Endothelial cell of umbilical vein (primary cell): ENCODE results near the gene WAC.

Source experiments
- EZH2 ChIP-seq: IDR thresholded peaks from 2 replicates; pipeline ENCODE4 v1.6.1; 2012; ENCODE audit warnings: borderline replicate concordance, low read depth, mild to moderate bottlenecking, moderate library complexity, low read length, inconsistent platforms; ENCODE audit not compliant: severe bottlenecking
- FOS ChIP-seq: IDR thresholded peaks from 2 replicates; pipeline ENCODE4 v1.6.1; 2011; ENCODE audit warnings: mild to moderate bottlenecking, low read length, moderate library complexity, borderline replicate concordance; ENCODE audit not compliant: insufficient read depth
- GATA2 ChIP-seq: IDR thresholded peaks from 2 replicates; pipeline ENCODE4 v1.7.0; 2011; ENCODE audit warnings: low read depth, mild to moderate bottlenecking, moderate library complexity, mixed read lengths, low read length; ENCODE audit not compliant: insufficient read length, insufficient read depth
- JUN ChIP-seq: IDR thresholded peaks from 2 replicates; pipeline ENCODE4 v1.6.1; 2011; ENCODE audit warnings: borderline replicate concordance, low read depth; ENCODE audit not compliant: insufficient read length, insufficient read depth
- MYC ChIP-seq: IDR thresholded peaks from one replicate; pipeline ENCODE4 v1.6.1; 2011; ENCODE audit warnings: mild to moderate bottlenecking, low read depth, low read length
- POLR2A ChIP-seq: IDR thresholded peaks from 2 replicates; pipeline ENCODE4 v1.6.1; 2012; ENCODE audit warnings: low read depth, mild to moderate bottlenecking, control low read depth, low read length
- POLR2AphosphoS5 ChIP-seq: IDR thresholded peaks from 2 replicates; pipeline ENCODE4 v1.6.1; 2012; ENCODE audit warnings: low read depth, mild to moderate bottlenecking, control low read depth, low read length, moderate library complexity; ENCODE audit not compliant: insufficient read depth
- TF ChIP-seq, protein P1 (sequence below), 2 donors: IDR thresholded peaks; 1 replicate in 1 of 2; 2 replicates in 1 of 2; pipeline ENCODE4 v1.5.1; 2011; ENCODE audit warnings: low read length in 2 of 2, mild to moderate bottlenecking in 2 of 2, moderate library complexity in 2 of 2, control low read depth in 1 of 2, inconsistent platforms in 1 of 2, low read depth in 1 of 2; ENCODE audit not compliant: insufficient read depth in 1 of 2; ENCODE audit errors: extremely low read depth in 1 of 2
- TF ChIP-seq, protein P2 (sequence below): IDR thresholded peaks from 2 replicates; pipeline ENCODE4 v1.6.1; 2011; ENCODE audit not compliant: insufficient read depth, insufficient read length

DNA sequence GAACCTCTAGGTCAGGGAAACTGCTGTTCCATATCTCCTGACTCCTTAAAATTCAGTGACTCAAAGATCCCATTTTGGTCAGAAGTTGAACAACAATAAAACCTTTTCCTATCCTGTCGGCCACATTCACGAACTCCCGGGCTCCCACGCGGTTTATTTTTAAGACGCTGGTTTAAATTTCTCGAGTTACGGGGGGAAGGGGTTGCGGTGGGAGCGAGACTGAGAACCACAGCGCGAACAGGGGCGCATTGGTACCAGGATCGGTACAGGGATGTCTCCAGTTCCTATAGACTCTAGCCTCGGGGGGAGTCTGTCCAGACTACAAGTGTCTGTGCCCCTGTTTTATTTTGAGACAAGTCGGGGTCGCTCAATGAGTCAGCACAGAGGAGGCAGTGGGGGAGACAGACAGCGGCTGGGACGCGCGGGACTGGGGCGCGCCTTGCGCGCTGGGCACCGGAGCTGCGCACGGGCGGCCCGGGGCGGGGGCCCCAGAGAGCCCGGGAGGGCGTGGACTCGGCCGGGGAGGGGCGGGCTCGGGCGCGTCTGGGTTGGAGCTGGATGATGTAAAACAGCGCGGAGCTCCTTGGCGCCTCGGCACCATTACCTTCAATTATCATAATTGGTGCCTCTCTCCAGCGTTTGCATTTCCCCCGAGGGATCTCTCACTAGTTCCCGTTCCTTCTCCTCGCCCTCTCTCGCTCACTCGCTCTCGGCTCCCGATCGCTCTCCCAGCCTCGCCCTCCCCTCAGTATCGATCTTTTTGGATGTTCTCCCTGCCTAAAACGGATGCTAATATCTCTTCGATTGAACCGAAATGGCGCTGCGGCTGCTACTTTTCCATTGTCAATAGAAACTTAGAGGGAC is 135.7 kb downstream of the WAC start:
- TF ChIP-seq, protein P1, sequence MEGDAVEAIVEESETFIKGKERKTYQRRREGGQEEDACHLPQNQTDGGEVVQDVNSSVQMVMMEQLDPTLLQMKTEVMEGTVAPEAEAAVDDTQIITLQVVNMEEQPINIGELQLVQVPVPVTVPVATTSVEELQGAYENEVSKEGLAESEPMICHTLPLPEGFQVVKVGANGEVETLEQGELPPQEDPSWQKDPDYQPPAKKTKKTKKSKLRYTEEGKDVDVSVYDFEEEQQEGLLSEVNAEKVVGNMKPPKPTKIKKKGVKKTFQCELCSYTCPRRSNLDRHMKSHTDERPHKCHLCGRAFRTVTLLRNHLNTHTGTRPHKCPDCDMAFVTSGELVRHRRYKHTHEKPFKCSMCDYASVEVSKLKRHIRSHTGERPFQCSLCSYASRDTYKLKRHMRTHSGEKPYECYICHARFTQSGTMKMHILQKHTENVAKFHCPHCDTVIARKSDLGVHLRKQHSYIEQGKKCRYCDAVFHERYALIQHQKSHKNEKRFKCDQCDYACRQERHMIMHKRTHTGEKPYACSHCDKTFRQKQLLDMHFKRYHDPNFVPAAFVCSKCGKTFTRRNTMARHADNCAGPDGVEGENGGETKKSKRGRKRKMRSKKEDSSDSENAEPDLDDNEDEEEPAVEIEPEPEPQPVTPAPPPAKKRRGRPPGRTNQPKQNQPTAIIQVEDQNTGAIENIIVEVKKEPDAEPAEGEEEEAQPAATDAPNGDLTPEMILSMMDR (IDR thresholded peaks at IDR 0.05; ENCODE audit: extremely low read depth in 1 of 2, insufficient read depth in 1 of 2, low read depth in 1 of 2, low read length in 2 of 2), result no peak
- TF ChIP-seq POLR2A (no peak), JUN (no peak), POLR2AphosphoS5 (no peak), MYC (no peak), EZH2 (peak; percentile 56), FOS (no peak), GATA2 (no peak)
- TF ChIP-seq, protein P2, sequence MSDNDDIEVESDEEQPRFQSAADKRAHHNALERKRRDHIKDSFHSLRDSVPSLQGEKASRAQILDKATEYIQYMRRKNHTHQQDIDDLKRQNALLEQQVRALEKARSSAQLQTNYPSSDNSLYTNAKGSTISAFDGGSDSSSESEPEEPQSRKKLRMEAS, result no peak
